Inferior parietal cortex (tissue), 1 donor: ENCODE data around the gene EOLA1.
"Not testable (repeated sequence)": the region's sequence is repeated elsewhere in the genome, so short reads cannot be mapped to it uniquely, and the experiment has no call there.

Source experiments
- DNase-seq: peaks from one replicate; pipeline ENCODE4 v3.0.0-alpha.2; 2016; ENCODE audit errors: extremely low spot score

Gene EOLA1

GRCh38 chrX:149545545-149546543 lies 5.0 kb downstream of the EOLA1 start:
- DNase-seq, result not testable (repeated sequence)

DNA sequence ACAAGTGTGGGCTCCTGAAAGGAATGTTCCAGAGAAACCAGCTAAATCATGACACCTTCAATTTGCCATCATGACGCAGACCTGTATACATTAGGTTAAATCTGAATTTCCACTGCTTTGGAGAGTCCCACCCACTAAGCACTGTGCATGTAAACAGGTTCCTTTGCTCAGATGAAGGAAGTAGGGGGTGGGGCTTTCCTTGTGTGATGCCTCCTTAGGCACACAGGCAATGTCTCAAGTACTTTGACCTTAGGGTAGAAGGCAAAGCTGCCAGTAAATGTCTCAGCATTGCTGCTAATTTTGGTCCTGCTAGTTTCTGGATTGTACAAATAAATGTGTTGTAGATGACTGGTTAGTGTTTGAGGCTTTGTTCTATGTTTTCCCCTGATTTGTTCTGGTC lies 6.2 kb downstream of the EOLA1 start:
- DNase-seq, result not testable (repeated sequence)

DNA sequence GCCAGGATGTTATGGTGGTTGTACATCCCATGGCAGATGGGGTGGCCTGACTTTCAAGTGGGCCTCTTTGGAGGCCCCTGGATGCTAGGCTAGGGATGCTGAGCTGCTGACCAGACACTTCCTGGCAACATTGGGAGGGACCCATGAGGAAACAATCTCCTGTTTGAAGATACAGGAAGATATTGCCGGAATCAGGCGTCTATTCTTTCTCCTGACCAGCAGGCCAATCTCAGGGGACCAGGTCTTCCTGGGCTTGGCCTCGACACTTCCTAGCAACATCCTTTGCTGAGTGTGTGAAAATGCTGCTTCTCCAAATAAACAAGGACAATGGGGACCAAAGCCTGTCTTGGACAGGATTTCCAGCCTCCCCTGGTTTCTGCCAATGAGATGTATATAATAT lies 7.0 kb downstream of the EOLA1 start:
- DNase-seq, result not testable (repeated sequence)

GRCh38 chrX:149549701-149550100 lies 8.9 kb downstream of the EOLA1 start, which contains the start of gene HSFX3:
Gene HSFX3 (minus strand): TSS chrX:149549924. CDS start chrX:149549852, 72 bp downstream.
- not testable (repeated sequence) for DNase-seq

DNA sequence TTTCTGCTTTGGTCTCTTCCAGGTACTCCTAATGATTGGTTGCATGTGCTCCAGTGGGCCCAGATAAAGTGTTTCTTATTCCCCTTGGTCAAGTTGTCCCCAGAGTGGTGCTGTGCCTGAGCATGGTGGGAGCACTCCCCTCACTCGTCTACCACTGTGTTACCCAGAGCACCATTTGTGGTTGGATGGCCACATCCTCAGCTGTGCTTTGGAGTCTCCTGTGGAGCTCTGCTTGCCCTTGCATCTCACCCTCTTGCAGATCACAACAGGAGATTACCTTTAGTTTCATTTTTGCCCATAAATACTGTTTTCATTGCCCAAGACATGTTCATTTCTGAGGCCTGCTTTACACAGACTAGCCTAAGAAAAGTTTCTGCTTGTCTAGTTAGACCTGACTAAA lies 9.6 kb downstream of the EOLA1 start:
- not testable (repeated sequence) for DNase-seq

DNA sequence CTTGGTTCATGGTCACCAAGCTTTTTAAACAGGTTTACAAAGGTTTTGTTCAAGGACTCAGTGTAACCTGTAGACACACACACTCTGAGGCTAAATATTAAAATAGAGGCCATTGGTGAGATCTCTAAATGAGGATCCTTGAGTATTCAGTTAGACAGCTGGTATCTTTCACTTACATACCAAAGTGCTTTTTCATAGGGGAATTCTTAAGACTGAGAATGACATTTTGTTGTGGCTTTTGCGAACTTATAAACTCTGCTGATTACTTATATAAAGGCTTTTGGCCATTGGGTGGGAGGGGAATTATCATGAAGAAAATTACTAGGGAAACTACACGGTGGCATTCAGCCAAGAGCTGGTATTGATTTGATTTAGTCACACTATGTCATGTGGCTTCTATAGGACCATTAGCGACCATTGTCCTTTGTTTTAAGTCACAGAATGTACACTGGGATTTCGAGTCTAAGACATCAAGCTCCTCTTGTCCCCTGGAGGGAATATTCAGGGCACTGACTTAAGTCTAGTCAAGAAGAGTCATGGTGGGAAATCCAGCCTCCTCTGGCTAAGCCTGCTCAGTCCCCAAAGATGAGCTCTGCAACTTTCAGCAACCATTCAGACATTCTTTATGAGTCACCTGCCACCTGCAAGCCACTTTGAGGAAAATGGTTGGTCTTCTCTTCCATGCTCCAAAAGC lies 10.6 kb downstream of the EOLA1 start:
- DNase-seq, result not testable (repeated sequence)

GRCh38 chrX:149551939-149552248 lies 11.1 kb downstream of the EOLA1 start:
- DNase-seq, result not testable (repeated sequence)

DNA sequence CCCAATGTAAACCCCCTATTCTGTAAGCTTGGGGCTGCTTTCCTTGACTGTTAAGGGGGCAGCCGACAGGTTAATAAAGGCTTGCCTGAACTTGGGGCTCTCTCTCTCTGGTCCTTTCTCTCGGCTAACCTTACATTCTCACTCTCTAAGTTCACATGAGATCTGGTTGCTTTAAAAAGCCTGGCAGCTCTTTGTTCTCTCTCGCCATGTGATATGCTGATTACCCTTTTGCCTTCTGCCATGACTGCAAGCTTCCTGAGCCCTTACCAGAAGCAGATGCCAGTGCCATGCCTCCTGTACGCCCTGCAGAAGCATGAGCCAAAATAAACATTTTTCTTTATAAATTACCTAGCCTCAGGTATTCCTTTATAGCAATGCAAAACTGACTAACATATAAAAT lies 14.4 kb downstream of the EOLA1 start:
- not testable (repeated sequence) for DNase-seq

DNA sequence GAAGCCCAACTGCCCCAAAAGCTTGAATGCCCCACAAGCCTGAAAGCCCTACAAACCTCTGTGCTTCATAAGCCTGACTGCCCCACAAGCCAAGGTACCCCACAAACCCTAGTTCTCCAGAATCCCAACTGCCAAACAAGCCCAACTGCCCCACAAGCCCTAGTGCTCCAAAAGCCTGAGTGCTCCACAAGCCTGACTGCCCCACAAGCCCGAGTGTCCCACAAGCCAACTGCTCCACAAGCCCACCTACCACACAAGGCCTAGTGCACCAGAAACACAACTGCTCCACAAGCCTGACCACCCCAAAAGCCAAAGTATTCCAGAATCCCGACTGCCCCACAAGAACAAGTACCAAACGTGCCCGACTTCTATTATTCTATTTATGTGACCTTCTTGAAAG lies 22.5 kb downstream of the EOLA1 start:
- DNase-seq, result no peak

DNA sequence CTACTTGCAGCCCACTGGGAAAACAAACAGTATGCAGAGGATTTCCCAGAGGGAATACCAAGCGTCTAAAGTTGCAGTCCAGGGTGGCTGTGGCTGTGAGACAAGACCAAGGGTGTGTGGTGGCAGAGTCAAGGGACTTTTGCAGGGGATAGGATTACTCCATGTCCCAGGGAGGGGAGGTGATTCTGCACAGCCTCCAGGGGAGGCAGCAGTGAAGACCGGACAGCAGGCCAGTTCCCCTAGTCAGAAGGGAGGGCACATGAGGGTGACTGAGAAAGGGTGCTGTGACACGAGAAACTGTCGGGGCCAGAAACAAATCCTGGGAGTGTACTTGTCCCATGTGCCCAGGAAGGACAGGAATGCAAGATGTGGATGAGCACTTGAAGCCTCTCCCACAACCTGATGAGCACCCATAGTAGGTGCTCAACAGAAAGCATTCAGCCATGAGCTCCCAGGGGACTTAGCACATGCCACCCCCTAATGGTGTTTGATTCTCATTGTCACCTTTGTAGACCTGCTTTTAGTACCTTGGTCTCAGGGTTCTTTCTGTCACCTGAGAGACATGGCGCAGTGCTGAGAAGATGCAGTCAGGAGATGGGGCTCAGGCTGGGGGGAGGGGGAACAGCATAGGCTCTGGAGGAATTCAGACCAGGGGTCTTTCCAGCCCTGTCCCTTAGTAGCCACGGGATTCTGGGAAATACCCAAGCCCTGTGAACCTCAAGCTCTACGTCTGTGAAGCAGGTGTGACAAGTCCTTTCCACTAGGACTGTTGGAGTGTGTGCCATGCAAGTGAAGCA lies 27.0 kb downstream of the EOLA1 start:
- DNase-seq, result no peak

- no peak for DNase-seq
Measured at GRCh38 chrX:149568701-149569296, 28.0 kb downstream of the EOLA1 start.

- DNase-seq, result no peak
Measured at GRCh38 chrX:149569770-149570169, 29.0 kb downstream of the EOLA1 start.

DNA sequence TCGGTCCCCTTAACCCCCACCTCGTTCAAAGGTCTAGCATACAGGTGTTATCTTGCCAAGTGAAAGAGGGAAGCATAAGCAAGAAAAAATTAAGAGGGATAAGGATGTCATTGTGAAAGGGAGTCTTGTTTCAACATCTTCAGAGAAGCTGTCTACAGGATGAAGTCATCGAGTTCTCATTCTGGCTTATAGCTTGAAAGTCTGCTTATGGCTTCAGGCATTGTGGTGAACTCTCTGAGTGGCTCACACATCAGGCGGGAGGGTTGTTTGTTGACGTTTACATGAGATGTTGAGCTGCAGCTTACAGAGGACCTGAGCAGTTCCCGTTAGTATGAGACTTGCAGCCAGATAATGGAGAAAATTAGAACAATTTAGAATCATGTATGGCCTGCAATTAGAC lies 29.9 kb downstream of the EOLA1 start:
- no peak for DNase-seq

DNA sequence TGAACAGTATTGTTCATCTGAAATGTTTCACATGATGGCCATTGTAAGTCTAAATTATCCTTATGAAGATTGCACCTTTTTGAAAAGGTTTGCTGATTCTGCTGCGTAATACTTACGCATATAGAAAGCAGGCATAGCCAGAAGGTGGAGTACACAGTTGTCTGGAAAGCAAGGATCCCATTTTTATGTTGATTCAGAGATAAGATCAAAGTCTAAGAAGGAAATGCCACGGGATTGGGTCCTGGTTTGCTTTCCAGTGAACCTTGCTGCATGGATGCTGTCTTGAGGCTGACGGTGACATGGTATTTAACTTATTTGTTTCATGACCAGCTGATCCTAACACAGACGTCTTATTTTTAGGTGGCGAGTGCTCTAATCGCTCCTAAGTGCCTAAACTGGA lies 31.0 kb downstream of the EOLA1 start:
- DNase-seq, result no peak

- no peak for DNase-seq
Measured at GRCh38 chrX:149572743-149573142, 31.9 kb downstream of the EOLA1 start.

DNA sequence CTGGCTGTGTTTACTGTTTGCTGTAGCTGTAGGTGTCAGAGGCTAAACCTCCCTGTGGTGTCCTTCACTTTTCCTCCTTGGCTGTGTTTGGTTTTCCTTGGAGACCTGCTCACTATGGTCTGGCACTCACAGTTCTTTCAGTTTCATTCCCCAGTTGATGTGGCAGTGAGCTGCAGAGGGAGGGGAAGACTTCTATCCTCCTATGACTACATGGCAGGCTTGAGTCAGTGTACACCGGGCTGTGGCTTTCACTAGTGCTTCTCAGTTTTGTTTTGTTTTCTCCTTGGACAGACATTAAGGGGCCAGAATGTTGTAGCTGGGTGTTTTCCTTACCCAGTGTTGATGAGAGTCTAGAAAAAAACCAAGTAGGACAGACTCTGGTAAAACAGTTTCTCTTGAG lies 32.6 kb downstream of the EOLA1 start:
- not testable (repeated sequence) for DNase-seq

DNA sequence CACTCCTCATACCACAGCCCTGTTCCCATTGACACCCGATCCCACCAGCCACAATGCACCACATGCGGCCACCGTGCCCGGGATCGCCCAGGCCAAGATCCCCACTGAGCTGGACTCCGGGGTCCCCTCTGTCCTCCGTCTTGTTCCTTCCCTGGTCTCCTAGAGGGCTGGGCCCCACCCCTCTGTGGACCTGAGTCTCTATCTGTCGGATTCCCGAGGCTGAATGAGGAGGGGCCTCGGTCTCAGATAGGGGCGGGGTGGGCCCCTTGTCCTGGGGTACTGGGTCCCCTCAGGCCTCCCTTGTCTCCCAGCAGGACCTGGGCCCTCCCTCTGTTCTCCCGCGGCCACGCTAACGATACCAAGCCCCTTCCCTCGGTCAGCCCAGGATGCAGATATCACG lies 44.8 kb downstream of the EOLA1 start:
- not testable (repeated sequence) for DNase-seq

DNA sequence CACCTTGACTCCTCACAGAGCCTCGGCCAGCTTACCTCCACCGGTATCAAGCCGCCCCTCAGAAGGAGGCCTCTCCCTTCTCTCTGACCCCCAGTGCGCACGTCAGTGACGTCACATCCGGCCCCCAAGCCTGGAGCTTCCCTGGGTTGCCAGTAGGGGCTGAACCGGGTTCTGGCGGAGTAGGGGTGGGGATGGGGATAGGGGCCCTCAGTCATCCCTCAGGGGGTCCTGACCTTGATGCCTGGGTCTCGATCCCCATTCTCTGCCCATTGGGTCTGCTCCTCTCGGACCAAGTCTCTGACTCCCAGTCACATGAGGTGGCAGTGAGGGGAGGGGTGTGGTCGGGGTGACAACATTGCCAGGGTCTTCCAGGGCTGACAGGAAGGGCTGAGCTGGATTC lies 46.5 kb downstream of the EOLA1 start, which contains the start of gene MAGEA9B:
TSS of gene MAGEA9B (minus strand) at position 101 of the 400 bp plus-strand sequence. CDS start 4,280 bp downstream, outside the sequence.
- not testable (repeated sequence) for DNase-seq

- not testable (repeated sequence) for DNase-seq
Measured at GRCh38 chrX:149590993-149591392, 50.2 kb downstream of the EOLA1 start.

DNA sequence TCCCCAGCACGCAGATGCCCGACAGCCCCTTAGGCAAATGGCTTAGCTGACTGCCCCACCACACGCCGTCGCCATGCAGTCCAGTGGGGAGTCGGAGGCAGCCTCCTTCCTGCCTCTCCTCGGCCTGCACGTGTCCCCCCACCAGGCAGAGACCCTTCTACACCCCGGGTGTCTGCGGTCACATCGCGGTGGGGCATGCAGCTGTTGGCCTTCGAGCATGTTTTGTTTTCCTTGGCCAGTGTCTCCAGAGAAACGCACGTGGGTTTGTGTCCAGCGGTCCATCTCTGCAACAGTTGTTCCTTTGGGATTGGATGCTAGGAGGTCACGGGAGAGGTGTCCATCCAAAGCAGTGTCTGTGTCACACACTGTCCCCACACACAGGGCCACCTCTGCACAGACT lies 54.4 kb downstream of the EOLA1 start, which contains the start of gene HSFX2:
TSS of gene HSFX2 (minus strand) at position 101 of the 400 bp plus-strand sequence. CDS start 614 bp downstream, outside the sequence.
- not testable (repeated sequence) for DNase-seq

DNA sequence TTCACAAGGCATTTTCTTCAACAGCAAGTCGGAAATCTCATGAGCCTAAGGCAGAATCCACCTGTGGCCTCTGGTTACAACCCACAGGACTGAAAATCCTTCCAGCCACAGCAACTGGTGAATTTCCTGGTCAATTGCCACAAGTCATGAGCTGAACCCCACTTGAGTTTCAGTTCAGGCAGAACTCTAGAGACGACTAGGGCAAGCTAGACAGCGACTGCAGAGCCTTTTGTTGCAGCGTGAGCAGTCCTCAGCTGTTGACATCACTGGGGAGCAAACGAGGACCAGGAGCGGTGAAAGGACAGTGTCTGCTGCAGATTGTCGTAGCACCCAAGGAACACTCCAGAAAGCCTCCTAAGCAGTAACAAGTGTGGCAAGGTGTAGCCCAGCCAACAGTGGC lies 55.1 kb downstream of the EOLA1 start:
- DNase-seq, result not testable (repeated sequence)
